HG02642 (cell line): ENCODE data around the gene IFIT1.
A peak's percentile ranks its signal among the peaks of the same experiment; 100 is the strongest.
"Not testable (repeated sequence)": the region's sequence is repeated elsewhere in the genome, so short reads cannot be mapped to it uniquely, and the experiment has no call there.

Experiments used
- ATAC-seq: cut with Tn5 transposase; IDR thresholded peaks from one replicate; pipeline ENCODE4 v1.9.1; 2021; ENCODE audit warnings: mild to moderate bottlenecking; ENCODE audit not compliant: unreplicated experiment, poor library complexity

The IFIT1 gene

DNA sequence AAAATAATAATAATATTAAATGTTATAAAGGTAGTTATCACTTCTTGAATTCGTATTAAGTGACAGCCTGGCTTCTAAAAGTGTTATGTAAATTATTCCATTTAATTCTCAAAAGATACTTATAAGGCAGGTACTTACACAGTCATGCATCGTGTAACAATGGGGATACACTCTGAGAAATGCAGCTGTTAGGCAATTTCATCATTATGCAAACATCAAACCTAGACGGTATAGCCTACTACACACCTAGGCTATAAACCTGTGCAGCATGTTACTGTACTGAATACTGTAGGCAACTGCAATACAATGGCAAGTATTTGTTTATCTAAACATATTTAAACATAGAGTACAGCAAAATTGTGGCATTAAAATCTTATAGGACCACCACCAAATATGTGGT, 1.5 kb downstream of the IFIT1 start:
- no peak for ATAC-seq

DNA sequence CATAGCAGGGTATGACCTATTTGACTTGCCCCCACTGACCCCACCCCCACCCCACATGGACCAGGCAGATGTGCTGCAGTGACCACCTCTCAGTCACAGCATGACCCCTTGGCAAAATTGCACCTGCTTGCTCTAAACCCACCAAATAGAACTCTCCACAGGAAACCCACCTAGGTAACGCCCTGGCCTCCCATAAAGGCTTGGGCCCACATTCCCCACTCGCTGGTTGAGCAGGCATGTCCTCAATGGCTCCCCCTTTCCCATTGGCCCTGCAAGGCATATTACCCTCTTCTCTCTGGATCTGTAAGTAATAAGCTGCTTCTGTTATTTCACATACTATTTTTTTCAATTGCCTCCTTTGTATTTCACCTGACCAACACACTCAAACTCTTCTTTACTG, 2.7 kb downstream of the IFIT1 start:
- ATAC-seq, result no peak

- no peak for ATAC-seq
Measured at GRCh38 chr10:89398003-89398749, 5.8 kb downstream of the IFIT1 start.

- ATAC-seq, result no peak
Measured at GRCh38 chr10:89399956-89400355, 7.5 kb downstream of the IFIT1 start.

DNA sequence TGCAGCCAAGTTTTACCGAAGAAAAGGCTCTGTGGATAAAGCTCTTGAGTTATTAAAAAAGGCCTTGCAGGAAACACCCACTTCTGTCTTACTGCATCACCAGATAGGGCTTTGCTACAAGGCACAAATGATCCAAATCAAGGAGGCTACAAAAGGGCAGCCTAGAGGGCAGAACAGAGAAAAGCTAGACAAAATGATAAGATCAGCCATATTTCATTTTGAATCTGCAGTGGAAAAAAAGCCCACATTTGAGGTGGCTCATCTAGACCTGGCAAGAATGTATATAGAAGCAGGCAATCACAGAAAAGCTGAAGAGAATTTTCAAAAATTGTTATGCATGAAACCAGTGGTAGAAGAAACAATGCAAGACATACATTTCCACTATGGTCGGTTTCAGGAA, 10.6 kb downstream of the IFIT1 start:
- no peak for ATAC-seq

GRCh38 chr10:89404104-89405047, 12.0 kb downstream of the IFIT1 start:
- no peak for ATAC-seq

DNA sequence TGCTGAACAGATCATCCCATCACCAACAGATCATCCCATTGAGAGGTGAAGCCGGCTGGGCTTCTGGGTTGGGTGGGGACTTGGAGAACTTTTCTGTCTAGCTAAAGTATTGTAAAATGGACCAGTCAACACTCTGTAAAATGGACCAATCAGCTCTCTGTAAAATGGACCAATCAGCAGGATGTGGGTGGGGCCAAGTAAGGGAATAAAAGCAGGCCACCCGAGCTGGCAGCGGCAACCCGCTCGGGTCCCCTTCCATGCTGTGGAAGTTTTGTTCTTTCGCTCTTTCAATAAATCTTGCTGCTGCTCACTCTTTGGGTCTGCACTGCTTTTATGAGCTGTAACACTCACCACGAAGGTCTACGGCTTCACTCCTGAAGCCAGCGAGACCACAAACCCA, 13.8 kb downstream of the IFIT1 start:
- ATAC-seq, result not testable (repeated sequence)

DNA sequence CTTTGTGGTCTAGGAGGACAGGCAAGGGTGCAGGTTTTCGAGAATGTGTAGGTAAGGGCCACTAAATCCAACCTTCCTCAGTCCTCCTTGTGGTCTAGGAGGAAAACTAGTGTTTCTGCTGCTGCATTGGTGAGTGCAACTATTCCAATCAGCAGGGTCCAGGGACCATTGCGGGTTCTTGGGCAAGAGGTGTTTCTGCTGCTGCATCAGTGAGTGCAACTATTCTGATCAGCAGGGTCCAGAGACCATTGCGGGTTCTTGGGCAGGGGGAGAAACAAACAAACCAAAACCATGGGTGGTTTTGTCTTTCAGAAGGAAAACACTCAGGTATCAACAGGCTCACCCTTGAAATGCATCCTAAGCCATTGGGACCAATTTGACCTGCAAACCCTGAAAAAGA, 15.4 kb downstream of the IFIT1 start:
- ATAC-seq, result not testable (repeated sequence)

DNA sequence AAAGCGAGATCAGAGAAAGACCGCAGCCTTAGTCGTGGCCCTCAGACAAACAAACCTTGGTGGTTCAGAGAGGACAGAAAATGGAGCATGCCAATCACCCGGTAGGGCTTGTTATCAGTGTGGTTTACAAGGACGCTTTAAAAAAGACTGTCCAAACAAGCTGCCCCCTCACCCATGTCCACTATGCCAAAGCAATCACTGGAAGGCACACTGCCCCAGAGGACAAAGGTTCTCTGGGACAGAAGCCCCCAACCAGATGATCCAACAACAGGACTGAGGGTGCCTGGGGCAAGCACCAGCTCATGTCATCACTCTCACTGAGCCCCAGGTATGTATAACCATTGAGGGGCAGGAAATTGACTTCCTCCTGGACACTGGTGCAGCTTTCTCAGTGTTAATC, 16.9 kb downstream of the IFIT1 start:
- ATAC-seq, result not testable (repeated sequence)

DNA sequence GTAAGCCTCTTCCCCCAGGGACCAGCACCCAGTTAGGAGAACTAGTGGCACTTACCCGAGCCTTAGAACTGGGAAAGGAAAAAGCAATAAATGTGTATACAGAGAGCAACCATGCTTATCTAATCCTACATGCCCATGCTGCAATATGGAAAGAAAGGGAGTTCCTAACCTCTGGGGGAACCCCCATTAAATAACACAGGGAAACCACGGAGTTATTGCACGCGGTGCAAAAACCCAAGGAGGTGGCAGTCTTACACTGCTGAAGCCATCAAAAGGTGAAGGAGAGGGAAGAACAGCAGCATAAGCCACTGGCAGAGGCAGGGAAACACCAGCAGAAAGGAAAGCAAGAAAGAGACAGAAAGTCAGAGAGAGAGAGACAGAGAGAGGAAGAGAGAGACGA, 18.1 kb downstream of the IFIT1 start:
- not testable (repeated sequence) for ATAC-seq

- ATAC-seq, result not testable (repeated sequence)
Measured at GRCh38 chr10:89411135-89411534, 18.7 kb downstream of the IFIT1 start.

GRCh38 chr10:89412276-89412675, 19.9 kb downstream of the IFIT1 start:
- not testable (repeated sequence) for ATAC-seq

DNA sequence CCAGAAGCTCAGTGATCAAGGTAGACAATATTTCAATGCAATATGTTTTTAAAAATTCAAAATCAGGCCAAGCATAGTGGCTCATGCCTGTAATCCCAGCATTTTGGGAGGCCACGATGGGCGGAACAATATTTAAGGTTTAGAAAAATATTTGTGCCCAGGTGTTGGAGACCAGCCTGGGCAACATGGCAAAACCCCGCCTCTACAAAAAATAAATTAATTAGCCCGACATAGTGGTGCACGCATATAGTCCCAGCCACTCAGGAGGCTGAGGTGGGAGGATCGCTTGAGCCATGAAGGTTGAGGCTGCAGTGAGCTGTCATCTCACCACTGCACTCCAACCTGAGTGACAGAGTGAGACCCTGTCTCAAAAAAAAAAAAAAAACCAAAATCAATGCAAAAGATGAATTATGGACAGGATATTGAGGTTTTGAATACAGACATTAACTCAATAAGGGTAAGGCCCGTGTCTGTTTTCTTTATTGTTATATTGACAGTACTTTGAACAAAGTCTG, 21.0 kb downstream of the IFIT1 start:
- ATAC-seq, result no peak

GRCh38 chr10:89414146-89414878, 21.9 kb downstream of the IFIT1 start, which contains the start of gene IFIT5:
IFIT5 (plus strand) TSS chr10:89414568; CDS start chr10:89414799, 231 bp downstream.
- peak; percentile 78 for ATAC-seq

DNA sequence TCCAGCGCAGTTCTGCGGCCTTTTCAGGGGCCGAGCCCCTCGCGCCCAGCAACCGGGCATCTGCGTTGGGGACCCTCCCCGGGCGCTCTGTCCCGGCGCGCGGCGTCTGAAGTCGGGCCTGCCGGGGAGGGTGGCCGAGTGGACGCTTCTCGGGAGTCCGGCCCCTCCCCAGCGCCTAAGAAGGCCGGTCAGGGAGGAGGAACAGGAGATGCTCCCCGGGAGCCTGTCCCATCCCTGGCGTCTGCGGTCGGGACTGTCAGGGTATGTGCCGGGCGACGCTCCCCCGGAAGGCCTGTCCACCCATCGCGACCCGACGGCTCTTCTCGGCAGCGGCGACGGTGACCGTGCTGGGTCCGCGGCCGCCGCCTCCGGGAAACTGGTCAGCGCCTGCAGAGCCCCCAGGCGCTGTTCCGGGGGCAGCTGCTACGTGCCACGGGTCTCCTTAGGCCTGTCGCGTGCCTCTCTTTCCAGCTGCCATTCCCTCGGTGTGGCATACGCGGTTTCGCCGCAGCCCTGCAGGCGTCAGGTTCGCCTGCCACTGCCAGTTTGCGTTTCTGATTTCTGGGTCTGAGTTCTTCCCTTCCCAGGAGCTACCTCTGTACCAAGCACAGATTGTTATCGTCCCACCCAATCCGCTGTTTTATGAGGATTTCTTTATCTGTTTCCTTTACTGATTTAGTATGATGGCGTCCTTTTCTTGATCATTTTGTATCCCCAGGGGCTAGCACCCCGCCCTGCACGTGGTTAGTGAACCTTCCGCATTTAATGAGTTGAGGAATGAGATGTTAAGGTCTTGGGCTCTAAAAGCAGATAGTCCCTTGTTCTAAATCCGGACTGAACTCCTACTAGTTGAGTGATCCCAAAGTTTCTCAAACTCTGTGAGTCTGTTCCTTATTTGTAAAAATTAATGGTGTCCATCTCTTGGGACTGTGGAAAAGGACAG, 22.7 kb downstream of the IFIT1 start:
- peak; percentile 43 for ATAC-seq

DNA sequence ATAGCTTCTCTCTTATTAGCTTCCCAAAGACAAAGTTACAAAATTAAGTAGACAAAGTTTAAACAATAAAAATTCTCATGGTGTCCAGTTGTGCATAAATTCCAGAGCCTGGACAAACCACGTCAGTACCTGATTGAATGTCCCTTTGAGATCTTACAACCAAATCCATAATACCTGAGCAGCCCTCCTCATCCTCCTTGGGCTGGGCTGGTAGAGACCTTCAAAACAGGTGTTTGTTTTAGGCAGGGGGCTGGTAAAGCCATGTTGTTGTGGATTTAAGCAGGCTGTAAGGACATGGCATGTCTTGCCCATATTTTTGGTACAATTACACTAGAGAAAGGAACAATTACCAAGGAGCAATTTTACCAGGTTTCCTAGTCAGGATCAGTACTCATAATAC, 24.0 kb downstream of the IFIT1 start:
- no peak for ATAC-seq

DNA sequence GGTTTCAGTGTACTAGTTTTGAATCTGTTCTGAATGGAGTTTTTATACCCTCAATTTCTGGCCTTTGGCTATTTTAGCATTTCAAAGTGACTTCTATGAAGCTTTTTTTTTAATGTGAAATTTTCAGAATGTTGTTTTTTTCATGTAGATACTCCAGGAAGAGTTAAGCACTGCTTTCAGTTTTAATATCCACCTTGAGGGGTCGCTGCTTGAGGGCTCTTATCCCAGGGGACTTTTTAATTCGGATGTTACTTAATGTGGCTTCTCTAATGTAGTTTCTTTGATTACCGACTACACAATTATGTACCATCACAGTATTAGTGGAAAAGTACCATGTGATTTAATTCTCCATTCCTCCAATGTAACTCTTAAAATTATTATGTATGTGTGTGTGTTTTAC, 27.1 kb downstream of the IFIT1 start:
- no peak for ATAC-seq

- ATAC-seq, result no peak
Measured at GRCh38 chr10:89421018-89421476, 28.6 kb downstream of the IFIT1 start.

GRCh38 chr10:89425000-89425399, 32.6 kb downstream of the IFIT1 start:
- ATAC-seq, result no peak
